NCI-H526 treated with DMSO at 0.1 percent for 48 hours (cell line): ENCODE data around the gene FGF12.
A peak's percentile ranks its signal among the peaks of the same experiment; 100 is the strongest.
"Not testable (repeated sequence)": the region's sequence is repeated elsewhere in the genome, so short reads cannot be mapped to it uniquely, and the experiment has no call there.

Experiments
- DNase-seq: peaks from one replicate; lab custom pipeline; 2025; lab: John Stamatoyannopoulos, UW

FGF12 gene

GRCh38 chr3:192727032-192727847, at the start of gene FGF12:
FGF12 (minus strand) TSS chr3:192727541.
- DNase-seq: peak; percentile 91

GRCh38 chr3:192774341-192774740, 47.0 kb upstream of the FGF12 start:
- not testable (repeated sequence) for DNase-seq

- peak; percentile 15 for DNase-seq
Observed at GRCh38 chr3:192772240-192772894, 45.0 kb upstream of the FGF12 start.

- DNase-seq: no peak
Observed at GRCh38 chr3:192758654-192759053, 31.3 kb upstream of the FGF12 start.

- no peak for DNase-seq
Observed at GRCh38 chr3:192751148-192751547, 23.8 kb upstream of the FGF12 start.

GRCh38 chr3:192750201-192750600, 22.9 kb upstream of the FGF12 start:
- no peak for DNase-seq

GRCh38 chr3:192747746-192748145, 20.4 kb upstream of the FGF12 start:
- DNase-seq: no peak

GRCh38 chr3:192747145-192747544, 19.8 kb upstream of the FGF12 start:
- no peak for DNase-seq

GRCh38 chr3:192745150-192745549, 17.8 kb upstream of the FGF12 start:
- no peak for DNase-seq

GRCh38 chr3:192744604-192745003, 17.3 kb upstream of the FGF12 start:
- DNase-seq: not testable (repeated sequence)

GRCh38 chr3:192737506-192737905, 10.2 kb upstream of the FGF12 start:
- no peak for DNase-seq

- DNase-seq: no peak
Observed at GRCh38 chr3:192731233-192731632, 3.9 kb upstream of the FGF12 start.

GRCh38 chr3:192726385-192726784, 956 bp downstream of the FGF12 start:
- DNase-seq: peak; percentile 69

- DNase-seq: no peak
Observed at GRCh38 chr3:192719964-192720363, 7.4 kb downstream of the FGF12 start.

- no peak for DNase-seq
Observed at GRCh38 chr3:192718156-192718555, 9.2 kb downstream of the FGF12 start.

- no peak for DNase-seq
Observed at GRCh38 chr3:192715126-192715525, 12.2 kb downstream of the FGF12 start.

- not testable (repeated sequence) for DNase-seq
Observed at GRCh38 chr3:192711126-192711525, 16.2 kb downstream of the FGF12 start.

- no peak for DNase-seq
Observed at GRCh38 chr3:192710366-192710765, 17.0 kb downstream of the FGF12 start.

- no peak for DNase-seq
Observed at GRCh38 chr3:192706272-192706671, 21.1 kb downstream of the FGF12 start.

- no peak for DNase-seq
Observed at GRCh38 chr3:192700885-192701284, 26.5 kb downstream of the FGF12 start.

GRCh38 chr3:192696943-192697587, 30.3 kb downstream of the FGF12 start:
- DNase-seq: no peak

GRCh38 chr3:192687488-192688152, 39.7 kb downstream of the FGF12 start:
- DNase-seq: no peak
